HL-60 (cell line): ENCODE measurements around the gene RASIP1.
"Not testable (repeated sequence)": the region's sequence is repeated elsewhere in the genome, so short reads cannot be mapped to it uniquely, and the experiment has no call there.

ENCODE experiments used
- POLR2AphosphoS5 ChIP-seq: IDR thresholded peaks from 2 replicates; pipeline ENCODE4 v1.6.1; 2012; ENCODE audit warnings: low read depth
- TF ChIP-seq, protein P1 (sequence below): IDR thresholded peaks from one replicate; pipeline ENCODE4 v1.5.1; 2011; ENCODE audit warnings: low read length, control low read depth, inconsistent platforms; ENCODE audit not compliant: insufficient read depth
- TF ChIP-seq, protein P2 (sequence below): IDR thresholded peaks from 2 replicates; pipeline ENCODE4 v1.6.1; 2012; ENCODE audit warnings: low read depth; ENCODE audit not compliant: insufficient replicate concordance

DNA sequence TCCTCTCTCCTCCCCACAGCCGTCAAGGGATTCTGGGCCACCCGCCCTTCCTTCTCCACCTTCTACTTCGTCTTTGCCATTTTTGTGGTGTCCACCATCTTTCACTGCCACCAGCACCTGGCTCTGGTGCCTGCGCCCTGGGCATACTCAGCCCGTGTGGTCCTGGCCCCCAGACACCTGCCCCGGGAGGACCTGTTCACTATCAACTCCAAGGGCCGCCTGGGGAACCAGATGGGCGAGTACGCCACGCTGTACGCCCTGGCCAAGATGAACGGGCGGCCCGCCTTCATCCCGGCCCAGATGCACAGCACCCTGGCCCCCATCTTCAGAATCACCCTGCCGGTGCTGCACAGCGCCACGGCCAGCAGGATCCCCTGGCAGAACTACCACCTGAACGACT is 60.4 kb downstream of the RASIP1 start:
- TF ChIP-seq, protein P1, sequence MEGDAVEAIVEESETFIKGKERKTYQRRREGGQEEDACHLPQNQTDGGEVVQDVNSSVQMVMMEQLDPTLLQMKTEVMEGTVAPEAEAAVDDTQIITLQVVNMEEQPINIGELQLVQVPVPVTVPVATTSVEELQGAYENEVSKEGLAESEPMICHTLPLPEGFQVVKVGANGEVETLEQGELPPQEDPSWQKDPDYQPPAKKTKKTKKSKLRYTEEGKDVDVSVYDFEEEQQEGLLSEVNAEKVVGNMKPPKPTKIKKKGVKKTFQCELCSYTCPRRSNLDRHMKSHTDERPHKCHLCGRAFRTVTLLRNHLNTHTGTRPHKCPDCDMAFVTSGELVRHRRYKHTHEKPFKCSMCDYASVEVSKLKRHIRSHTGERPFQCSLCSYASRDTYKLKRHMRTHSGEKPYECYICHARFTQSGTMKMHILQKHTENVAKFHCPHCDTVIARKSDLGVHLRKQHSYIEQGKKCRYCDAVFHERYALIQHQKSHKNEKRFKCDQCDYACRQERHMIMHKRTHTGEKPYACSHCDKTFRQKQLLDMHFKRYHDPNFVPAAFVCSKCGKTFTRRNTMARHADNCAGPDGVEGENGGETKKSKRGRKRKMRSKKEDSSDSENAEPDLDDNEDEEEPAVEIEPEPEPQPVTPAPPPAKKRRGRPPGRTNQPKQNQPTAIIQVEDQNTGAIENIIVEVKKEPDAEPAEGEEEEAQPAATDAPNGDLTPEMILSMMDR, result not testable (repeated sequence)
- TF ChIP-seq, protein P2, sequence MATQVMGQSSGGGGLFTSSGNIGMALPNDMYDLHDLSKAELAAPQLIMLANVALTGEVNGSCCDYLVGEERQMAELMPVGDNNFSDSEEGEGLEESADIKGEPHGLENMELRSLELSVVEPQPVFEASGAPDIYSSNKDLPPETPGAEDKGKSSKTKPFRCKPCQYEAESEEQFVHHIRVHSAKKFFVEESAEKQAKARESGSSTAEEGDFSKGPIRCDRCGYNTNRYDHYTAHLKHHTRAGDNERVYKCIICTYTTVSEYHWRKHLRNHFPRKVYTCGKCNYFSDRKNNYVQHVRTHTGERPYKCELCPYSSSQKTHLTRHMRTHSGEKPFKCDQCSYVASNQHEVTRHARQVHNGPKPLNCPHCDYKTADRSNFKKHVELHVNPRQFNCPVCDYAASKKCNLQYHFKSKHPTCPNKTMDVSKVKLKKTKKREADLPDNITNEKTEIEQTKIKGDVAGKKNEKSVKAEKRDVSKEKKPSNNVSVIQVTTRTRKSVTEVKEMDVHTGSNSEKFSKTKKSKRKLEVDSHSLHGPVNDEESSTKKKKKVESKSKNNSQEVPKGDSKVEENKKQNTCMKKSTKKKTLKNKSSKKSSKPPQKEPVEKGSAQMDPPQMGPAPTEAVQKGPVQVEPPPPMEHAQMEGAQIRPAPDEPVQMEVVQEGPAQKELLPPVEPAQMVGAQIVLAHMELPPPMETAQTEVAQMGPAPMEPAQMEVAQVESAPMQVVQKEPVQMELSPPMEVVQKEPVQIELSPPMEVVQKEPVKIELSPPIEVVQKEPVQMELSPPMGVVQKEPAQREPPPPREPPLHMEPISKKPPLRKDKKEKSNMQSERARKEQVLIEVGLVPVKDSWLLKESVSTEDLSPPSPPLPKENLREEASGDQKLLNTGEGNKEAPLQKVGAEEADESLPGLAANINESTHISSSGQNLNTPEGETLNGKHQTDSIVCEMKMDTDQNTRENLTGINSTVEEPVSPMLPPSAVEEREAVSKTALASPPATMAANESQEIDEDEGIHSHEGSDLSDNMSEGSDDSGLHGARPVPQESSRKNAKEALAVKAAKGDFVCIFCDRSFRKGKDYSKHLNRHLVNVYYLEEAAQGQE, result not testable (repeated sequence)
- not testable (repeated sequence) for TF ChIP-seq POLR2AphosphoS5
